Activated T-helper 1 cell treated with anti-CD3 and anti-CD28 coated beads, Interleukin-2, amount 50 U/mL, for 16 hours (primary cell): ENCODE results near the gene CTSW.
A peak's percentile ranks its signal among the peaks of the same experiment; 100 is the strongest.
"Not testable (repeated sequence)": the region's sequence is repeated elsewhere in the genome, so short reads cannot be mapped to it uniquely, and the experiment has no call there.

ENCODE experiments used
- DNase-seq, 2 donors: peaks; one replicate each; pipeline ENCODE4 v3.0.0-alpha.2; 2020; ENCODE audit warnings: low read depth in 1 of 2, low spot score in 1 of 2

The CTSW gene, protein sequence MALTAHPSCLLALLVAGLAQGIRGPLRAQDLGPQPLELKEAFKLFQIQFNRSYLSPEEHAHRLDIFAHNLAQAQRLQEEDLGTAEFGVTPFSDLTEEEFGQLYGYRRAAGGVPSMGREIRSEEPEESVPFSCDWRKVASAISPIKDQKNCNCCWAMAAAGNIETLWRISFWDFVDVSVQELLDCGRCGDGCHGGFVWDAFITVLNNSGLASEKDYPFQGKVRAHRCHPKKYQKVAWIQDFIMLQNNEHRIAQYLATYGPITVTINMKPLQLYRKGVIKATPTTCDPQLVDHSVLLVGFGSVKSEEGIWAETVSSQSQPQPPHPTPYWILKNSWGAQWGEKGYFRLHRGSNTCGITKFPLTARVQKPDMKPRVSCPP

DNA sequence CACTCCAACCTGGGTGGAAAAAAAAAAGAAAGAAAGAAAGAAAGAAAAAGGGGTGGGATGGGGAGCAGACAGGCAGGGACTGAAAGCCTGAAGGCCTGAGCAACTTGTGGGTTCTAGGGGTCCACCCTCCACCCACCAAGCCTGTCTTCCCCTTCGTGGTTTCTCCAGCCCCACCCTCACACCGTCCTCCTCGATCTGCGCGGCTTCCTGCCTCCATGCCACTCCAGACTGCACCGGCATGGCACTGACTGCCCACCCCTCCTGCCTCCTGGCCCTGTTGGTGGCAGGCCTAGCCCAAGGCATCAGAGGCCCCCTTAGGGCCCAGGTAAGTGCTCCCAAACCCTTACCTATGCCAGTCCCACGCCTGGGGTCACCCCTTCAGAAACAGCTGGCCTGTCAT is at the start of gene CTSW:
TSS of gene CTSW (plus strand) at position 221 of the 400 bp plus-strand sequence. CDS start at position 239, 18 bp downstream.
- DNase-seq: no peak

DNA sequence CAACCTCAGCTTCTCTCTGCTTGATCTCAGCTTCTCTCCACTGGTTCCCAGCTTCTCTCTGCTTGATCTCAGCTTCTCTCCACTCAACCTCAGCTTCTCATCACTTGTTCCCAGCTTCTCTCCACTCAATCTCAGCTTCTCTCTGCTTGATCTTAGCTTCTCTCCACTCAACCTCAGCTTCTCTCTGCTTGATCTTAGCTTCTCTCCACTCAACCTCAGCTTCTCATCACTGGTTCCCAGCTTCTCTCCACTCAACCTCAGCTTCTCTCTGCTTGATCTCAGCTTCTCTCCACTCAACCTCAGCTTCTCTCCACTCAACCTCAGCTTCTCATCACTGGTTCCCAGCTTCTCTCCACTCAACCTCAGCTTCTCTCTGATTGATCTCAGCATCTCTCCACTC is 47.4 kb upstream of the CTSW start:
- DNase-seq: not testable (repeated sequence)

DNA sequence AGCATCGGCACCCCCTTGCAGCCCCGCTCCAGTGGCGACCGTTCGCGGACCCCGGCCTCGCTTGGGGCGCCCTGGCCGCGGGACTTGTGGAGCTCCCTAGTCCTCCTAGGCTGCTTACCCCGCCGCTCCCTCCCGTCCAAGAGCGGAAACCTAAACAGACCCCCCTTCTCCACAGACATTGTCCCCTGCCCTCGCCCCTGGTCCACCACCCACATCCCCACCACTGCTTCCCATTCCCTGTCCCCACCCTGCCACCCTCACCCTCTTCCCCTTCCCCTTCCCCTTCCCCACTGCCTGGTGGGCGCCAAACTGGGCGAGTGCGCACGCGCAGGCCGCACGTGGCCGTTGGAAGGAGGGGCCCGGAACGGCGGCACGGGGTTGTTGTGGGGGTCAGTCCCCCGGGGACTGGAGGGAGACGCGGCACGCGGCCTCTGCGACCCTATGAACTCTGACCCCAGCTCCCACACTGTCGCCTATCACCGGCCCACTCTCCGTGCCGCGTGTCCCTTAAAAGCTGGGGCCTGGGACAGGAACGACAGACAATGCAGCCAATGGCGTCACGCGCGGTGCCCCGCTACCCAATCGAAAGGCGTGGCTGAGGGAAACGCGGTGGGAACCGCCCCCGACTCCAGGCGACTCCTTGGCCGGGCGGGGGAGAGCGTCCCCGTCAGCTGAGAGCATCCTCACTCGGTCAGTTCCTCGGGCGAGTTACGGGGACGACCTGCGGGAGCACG is 46.2 kb upstream of the CTSW start, which contains the start of gene SNX32:
TSS of gene SNX32 (plus strand) at position 667 of the 734 bp plus-strand sequence. CDS start 103 bp downstream, outside the sequence.
- DNase-seq: peak; percentile 89 to 92

DNA sequence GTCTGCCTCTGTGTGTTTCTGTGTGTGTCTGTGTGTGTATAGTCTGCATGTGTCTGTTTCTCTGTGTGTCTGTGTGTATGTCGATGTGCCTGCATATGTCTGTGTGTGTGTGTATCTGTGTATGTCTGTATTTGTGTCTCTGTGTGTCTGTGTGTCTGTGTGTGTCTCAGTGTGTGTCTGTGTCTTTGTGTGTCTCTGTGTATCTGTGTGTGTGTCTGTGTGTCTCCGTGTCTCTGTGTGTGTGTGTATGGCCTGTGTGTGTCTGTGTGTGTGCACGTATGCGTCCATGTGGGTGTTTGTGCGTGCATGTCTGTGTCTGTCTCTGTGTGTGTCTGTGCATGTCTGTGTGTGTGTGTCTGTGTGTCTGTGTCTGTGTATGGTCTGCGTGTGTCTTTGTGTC is 45.4 kb upstream of the CTSW start:
- DNase-seq: no peak

DNA sequence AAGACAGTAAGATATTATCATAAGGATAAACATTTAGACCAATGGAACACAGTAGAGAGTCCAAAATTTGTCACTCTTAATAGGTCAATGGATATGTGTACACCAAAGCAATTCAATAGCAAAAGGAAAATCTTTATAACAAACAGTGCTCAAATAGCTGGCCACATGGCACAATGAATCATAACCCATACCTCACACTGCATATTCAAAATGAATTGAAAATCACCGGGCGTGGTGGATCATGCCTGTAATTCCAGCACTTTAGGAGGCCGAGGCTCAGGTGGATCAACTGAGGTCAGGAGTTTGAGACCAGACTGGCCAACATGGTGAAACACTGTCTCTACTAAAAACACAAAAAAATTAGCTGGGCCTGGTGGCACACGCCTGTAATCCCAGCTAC is 37.5 kb upstream of the CTSW start:
- DNase-seq: no peak

DNA sequence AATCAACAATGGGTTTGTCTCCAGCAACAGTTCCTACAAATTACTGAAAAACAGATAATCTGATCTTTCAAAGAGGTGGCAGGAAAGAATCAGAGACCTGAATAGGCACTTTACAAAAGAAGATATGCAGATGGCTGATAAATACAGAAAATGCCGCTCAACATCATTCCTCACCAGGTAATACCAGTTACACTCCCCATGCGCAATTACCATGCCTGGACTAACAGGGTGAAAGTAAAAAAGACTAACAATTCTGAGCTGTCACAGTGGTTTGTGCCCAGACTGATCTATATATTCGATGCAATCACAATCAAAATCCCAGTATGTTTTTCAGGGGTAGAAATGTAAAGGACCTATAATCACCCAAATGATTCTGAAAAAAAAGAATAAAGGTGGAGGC is 35.8 kb upstream of the CTSW start:
- no peak for DNase-seq

DNA sequence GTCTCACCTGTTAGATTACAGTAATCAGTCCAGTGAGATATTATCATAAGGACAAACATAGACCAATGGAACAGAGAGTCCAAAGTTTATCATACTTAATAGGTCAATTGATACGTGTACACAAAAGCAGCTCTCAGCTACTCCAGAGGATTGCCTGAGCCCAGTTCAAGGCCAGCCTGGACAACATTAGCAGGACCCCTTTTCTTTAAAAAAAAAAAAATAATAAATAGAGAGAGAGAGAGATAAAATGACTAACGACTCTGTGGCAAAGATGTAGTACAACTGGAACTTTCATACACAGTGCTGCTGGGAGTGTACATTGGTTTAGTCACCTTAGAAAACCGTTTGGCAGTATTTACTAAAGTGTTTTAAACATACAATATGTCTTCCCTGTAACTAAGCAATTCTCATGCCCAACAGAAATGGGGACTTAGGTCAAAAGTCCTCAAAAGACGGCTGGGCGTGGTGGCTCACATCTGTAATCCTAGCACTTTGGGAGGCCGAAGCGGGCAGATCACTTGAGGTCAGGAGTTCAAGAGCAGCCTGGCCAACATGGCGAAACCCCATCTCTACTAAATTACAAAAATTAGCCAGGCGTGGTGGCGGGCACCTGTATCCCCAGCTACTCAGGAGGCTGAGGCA is 35.3 kb upstream of the CTSW start:
- DNase-seq: no peak

DNA sequence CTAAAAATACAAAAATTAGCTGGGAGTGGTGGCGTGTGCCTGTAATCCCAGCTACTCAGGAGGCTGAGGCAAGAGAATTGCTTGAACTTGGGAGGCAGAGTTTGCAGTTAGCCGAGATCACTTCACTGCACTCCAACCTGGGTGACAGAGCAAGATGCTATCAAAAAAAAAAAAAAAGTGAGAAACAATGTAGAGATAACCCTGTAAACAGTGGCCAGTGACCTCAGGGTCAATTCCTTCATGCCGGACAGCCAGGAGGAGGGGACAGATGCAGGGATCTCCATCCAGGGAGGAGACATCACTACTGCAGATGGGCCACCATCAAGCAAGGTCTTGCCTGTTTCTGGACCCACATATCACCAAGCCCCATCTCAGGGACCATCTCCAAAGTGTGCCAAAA is 31.9 kb upstream of the CTSW start:
- no peak for DNase-seq

DNA sequence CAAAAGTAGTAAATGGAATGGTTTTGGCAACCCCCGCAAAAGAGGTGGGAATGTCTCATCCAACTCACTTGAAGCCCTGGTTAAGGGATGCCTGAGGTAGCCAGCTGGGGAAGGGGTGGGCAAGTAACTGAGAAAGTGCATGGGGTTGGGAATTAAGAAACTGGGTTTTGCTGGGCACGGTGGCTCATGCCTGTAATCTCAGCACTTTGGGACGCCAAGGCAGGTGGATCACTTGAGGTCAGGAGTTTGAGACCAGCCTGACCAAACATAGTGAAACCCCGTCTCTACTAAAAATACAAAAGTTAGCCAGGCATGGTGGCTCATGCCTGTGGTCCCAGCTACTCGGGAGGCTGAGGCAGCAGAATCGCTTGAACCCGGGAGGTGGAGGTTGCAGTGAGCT is 30.9 kb upstream of the CTSW start:
- DNase-seq: not testable (repeated sequence)

DNA sequence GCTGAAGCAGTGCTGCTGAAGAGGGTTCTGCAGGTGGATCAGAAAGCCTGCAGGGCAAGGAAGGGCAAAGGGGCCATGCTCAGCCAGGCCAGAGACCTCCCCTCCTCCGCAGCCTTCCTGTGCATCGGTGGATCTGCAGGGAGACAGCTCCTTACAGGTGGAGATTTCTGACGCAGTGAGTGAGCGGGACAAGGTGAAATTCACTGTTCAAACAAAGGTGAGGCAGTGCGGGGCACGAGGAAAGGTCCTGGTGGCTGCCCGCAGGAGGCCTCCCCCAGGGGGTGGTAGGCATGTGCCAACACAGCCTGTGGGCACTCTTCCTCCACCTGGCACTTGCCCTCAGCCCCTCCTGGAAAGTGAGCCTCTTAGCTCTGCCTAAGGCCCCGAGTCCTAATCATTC is 30.3 kb upstream of the CTSW start:
- DNase-seq: no peak

DNA sequence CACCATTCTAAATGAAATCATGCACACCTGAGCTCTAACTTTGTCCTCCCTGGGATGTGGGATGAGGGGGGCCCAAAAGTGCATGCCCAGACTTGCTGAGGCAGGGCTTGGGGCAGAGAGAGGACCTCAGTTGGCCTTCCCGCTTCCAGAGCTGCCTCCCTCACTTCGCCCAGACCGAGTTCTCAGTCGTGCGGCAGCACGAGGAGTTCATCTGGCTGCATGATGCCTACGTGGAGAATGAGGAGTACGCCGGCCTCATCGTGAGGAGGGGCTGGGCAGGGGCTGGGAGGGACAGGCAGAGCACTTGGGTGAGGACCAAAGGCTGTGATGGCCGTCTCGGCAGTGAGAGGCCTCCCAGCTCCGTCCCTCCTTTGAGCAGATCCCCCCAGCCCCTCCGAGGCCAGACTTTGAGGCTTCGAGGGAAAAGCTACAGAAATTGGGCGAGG is 29.8 kb upstream of the CTSW start:
- DNase-seq: no peak

DNA sequence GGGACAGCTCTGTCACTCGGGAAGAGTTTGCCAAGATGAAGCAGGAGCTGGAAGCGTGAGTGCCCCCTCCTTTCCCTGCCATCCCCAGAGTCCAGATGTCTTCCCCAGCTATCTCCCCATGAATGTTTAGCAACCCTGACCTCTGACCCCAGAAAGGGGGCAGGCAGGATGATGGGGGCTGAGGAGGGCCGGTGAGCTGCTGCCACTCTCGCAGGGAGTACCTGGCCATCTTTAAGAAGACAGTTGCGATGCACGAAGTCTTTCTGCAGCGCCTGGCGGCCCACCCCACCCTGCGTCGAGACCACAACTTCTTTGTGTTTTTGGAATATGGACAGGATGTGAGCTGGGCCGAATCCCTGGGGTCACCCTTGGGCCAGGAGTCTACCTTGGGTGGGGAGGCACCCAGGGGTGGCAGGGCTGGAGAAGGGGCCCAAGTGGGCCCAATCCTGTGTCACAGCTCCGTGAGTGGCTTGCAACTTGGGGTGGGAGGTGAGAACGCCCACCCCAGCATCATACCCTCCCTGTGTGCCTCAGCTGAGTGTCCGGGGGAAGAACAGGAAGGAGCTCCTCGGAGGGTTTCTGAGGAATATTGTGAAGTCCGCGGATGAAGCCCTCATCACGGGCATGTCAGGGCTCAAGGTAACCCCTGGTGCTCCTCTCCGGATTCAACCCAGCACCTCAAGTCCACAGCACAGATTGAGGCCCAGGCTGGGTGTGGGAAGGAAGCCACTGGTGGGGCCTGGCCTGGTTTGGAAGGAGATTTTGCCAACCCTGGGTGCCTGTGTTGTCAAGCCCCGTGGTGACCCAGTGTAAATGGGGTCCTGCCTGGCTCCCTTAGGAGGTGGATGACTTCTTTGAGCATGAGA is 29.2 kb upstream of the CTSW start:
- DNase-seq: no peak

DNA sequence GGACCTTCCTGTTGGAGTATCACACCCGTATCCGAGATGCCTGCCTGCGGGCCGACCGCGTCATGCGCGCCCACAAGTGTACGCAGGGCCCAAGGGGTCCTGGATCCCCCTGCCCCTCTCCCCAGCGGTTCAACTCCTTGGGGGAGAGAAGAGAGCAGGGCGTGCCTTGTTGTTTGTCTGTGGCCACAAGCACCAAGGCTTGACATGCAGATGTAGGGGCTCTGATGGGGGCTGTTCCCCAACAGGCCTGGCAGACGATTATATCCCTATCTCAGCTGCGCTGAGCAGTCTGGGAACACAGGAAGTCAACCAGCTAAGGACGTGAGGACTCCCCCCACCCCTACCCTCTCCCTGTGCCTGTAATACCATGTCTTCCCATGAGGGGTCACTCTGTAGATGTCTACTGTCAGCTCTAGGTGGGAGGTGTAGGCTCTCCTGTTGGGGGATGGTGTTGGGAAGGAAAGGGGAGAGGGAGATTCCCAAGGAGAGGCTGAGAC is 28.5 kb upstream of the CTSW start:
- DNase-seq: no peak

DNA sequence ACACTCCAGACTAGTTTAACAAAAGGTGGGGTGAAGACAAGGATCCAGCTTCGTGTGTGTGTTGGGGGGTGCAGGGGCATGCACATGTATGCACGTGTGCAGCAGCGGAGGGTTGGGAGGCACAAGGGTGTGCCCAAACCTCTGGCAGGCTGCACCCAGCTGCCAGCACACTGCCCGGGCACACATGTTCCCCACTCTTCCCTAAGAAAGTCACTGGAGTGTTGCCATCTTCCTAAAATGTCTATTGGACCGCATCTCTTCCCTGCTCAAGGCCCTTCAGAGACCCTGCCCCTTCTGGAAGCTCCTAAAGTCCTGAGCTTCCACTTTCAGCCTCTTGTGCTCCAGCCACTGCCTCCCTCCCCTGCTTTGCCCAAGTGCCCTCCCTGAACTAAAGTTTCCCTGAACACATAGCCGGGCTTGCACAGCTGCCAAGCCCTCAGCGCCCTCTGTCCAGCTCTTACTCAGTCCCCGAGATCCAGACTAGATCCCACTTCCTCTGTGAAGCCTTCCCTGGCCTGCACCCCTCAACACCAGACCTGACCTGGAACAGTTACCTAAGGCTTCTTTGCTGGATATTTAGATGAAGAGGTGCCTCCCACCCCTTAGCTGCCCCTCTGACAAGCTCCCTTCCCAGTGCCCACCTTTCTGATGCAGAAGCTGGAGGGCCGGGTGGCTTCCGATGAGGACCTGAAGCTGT is 27.7 kb upstream of the CTSW start:
- no peak for DNase-seq

DNA sequence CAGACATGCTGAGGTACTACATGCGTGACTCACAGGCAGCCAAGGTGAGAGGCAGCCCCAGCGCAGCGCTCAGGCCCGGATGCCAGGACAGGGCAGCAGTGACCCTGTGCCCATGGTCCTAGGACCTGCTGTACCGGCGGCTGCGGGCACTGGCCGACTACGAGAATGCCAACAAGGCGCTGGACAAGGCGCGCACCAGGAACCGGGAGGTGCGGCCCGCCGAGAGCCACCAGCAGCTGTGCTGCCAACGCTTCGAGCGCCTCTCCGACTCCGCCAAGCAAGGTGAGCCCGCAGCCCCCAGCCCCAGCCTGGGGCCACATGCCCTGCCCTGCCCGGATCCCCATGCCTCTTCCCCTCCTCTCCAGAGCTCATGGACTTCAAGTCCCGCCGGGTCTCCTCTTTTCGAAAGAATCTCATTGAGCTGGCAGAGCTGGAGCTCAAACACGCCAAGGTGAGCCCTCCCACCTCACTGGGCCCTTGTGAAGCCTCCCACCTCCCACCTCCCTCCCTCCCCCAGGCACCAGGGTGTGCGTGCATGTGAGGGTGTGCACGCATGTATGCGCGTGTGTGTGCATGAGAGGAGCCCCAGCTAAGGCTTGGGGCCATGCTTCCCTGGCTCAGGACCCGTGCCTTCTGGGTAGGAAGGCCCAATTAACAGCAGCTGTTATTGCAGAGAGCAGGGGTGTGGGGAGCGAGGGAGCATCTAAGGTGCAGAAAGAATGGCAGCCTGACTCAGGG is 27.0 kb upstream of the CTSW start:
- no peak for DNase-seq

DNA sequence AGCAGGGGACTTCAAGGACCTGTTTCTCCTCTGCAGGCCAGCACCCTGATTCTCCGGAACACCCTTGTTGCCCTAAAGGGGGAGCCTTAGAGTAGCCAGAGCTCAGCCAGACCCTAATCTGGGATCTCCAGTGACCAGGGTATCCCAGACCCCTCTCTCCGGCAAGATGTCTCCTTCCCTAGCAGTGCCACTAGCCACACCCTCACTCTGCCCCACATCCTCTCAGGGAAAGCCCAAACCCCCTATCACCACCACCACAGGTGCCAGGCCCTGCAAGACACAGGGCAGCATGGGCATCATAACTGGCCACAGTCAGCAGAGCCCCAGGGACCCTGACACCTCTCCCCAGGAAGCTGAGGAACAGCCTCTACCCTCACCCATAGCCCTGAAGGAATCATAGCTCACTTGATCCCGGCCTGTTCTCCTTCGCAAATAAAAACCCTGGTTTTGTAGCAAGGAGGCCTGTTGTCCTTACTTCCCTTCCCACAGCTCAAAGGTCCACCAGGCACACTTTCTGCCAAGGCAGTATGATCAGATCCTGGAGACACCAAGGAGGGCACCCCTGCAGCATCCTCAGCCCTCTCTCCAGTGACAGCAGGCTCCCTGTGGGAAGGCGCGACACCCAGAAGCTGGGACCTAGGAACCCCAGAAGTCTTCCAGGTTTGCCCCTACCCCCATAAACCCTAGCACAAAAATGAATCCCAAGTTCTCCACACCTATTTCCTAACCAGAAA is 26.2 kb upstream of the CTSW start:
- no peak for DNase-seq

DNA sequence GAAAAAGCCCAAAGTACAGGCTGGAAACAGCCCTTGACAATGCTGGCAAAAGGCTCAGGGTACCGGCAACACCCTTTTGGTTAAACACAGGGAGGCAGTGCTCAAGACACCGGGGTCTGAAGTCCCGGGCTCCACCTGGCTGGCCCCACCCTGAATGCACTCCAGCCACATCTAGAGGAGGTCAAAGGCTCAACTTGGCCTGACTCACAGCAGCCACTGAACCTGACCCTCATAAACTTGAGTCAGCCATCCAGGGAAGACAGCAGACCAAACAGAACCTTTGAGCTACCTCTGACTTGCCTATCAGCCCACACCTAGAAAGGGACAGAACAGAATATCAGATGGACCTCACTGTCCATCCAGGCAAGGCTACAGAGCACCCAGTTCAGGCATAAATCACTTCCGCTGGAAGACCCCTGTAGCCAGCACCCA is 25.5 kb upstream of the CTSW start:
- DNase-seq: no peak
